A673 (cell line): ENCODE results near the gene SLC25A25. TPM values are rescaled to one million over a fixed set of nuclear protein-coding genes. Genes with fewer than 3 reads are reported as not detected.
"Not testable (repeated sequence)": the region's sequence is repeated elsewhere in the genome, so short reads cannot be mapped to it uniquely, and the experiment has no call there.

ENCODE experiments used
- BruUV-seq: library from RNA; stranded (reverse); fragments of 400-500 nt; replicated peaks from 2 replicates; lab custom pipeline; 2021; lab: Mats Ljungman, UMichigan
- CTCF ChIA-PET: fragments of 300-600 bp; sonication (Branson Sonifier 250); formaldehyde crosslinking; loops from one replicate; lab custom pipeline; 2022; ENCODE audit warnings: antibody characterized with exemption; lab: Charles Lee
- POLR2A ChIA-PET: fragments of 300-600 bp; sonication (Branson Sonifier 250); formaldehyde crosslinking; loops from one replicate; lab custom pipeline; 2022; ENCODE audit warnings: antibody characterized with exemption; ENCODE audit not compliant: low non-redundant PET; lab: Charles Lee
- DNase-seq: peaks from one replicate; pipeline ENCODE4 v3.0.0-alpha.2; 2015; ENCODE audit warnings: low spot score
- H3K27ac ChIP-seq: fragments of 200-600 bp; sonication (generic); 2 replicates; pipeline ENCODE4 v1.5.1; 2016; ENCODE audit warnings: mixed run types, low read depth, mild to moderate bottlenecking, mixed read lengths, antibody characterized with exemption, low read length; ENCODE audit not compliant: poor library complexity, severe bottlenecking
- H3K27me3 ChIP-seq: fragments of 200-600 bp; sonication (generic); replicated peaks from 2 replicates; pipeline ENCODE4 v1.6.1; 2017; ENCODE audit warnings: mixed run types, low read depth, mild to moderate bottlenecking, mixed read lengths, antibody characterized with exemption, low read length; ENCODE audit not compliant: insufficient read depth, poor library complexity
- H3K36me3 ChIP-seq: fragments of 200-600 bp; sonication (generic); 2 replicates; pipeline ENCODE4 v1.6.1; 2016; ENCODE audit warnings: mixed run types, mild to moderate bottlenecking, mixed read lengths, antibody characterized with exemption, low read length; ENCODE audit not compliant: insufficient read depth, poor library complexity, severe bottlenecking
- H3K4me1 ChIP-seq: fragments of 200-600 bp; sonication (generic); 2 replicates; pipeline ENCODE4 v1.6.1; 2017; ENCODE audit warnings: mixed run types, mild to moderate bottlenecking, mixed read lengths, antibody characterized with exemption, low read length; ENCODE audit not compliant: insufficient read depth, poor library complexity, severe bottlenecking
- H3K4me3 ChIP-seq: fragments of 200-600 bp; sonication (generic); 2 replicates; pipeline ENCODE4 v1.5.1; 2016; ENCODE audit warnings: low read depth, mixed run types, mild to moderate bottlenecking, mixed read lengths, low read length; ENCODE audit not compliant: poor library complexity, severe bottlenecking
- H3K9me3 ChIP-seq: fragments of 200-600 bp; sonication (generic); 2 replicates; pipeline ENCODE4 v1.6.1; 2016; ENCODE audit warnings: mixed run types, low read depth, mild to moderate bottlenecking, mixed read lengths, antibody characterized with exemption, low read length; ENCODE audit not compliant: poor library complexity, severe bottlenecking
- CTCF ChIP-seq: fragments of 300-800, 200-600 bp; sonication (generic); conservative IDR thresholded peaks from 2 replicates; pipeline ENCODE4 v1.5.1; 2017; ENCODE audit warnings: low read depth, mild to moderate bottlenecking, antibody characterized with exemption, low read length, moderate library complexity, mixed read lengths
- EZH2 ChIP-seq: fragments of 200-600 bp; sonication (generic); IDR thresholded peaks from 2 replicates; pipeline ENCODE4 v1.6.1; 2017; ENCODE audit warnings: borderline replicate concordance, low read depth, mild to moderate bottlenecking, mixed read lengths, antibody characterized with exemption, low read length; ENCODE audit not compliant: poor library complexity, severe bottlenecking
- intact Hi-C: fragments of 100-400 bp; cut with micrococcal nuclease; formaldehyde crosslinking; loops from one replicate; pipeline ENCODE4 v1.10.0; 2022; ENCODE audit not compliant: unreplicated experiment
- total RNA-seq: library from RNA; stranded (reverse); gene quantifications from 2 replicates; pipeline ENCODE4 v1.2.3, GENCODE V29; 2021

SLC25A25 gene
- total RNA-seq, 1 experiment from 2014 or later, result 24.7 TPM

- H3K27ac ChIP-seq, result peak overlapping the region; percentile 93
- H3K27me3 ChIP-seq, result no peaks in the 10 kb centered on the region
- no peak overlapping the region for H3K4me3 ChIP-seq
- TF ChIP-seq EZH2, result no peak
- no peak for TF ChIP-seq CTCF
- DNase-seq, result no peak
- peaks cover 49% of the 10 kb centered on the region for H3K4me1 ChIP-seq
- POLR2A ChIA-PET, result no interaction called here
- no peaks in the 10 kb centered on the region for H3K9me3 ChIP-seq
- BruUV-seq, result TSS peak; percentile 25
- CTCF ChIA-PET, result no interaction called here
- no peaks in the 10 kb centered on the region for H3K36me3 ChIP-seq
- intact Hi-C loops, result no loop called here
These were observed 2.8 kb downstream of the SLC25A25 start for GRCh38 chr9:128070874-128071273.

- Histone ChIP-seq H3K4me1 (peaks cover 43% of the 10 kb centered on the region), H3K4me3 (peak overlapping the region; percentile 20), H3K27ac (peak overlapping the region; percentile 93)
- H3K9me3 ChIP-seq, CTCF ChIA-PET, POLR2A ChIA-PET, BruUV-seq, DNase-seq, H3K27me3 ChIP-seq, intact Hi-C loops, H3K36me3 ChIP-seq: not testable (repeated sequence)
These were observed 3.4 kb downstream of the SLC25A25 start for GRCh38 chr9:128071475-128071874.

- DNase-seq, result peak; percentile 92
- TSS peak; percentile 1 for BruUV-seq
- peak overlapping the region; percentile 20 for H3K4me3 ChIP-seq
- peaks cover 38% of the 10 kb centered on the region for H3K4me1 ChIP-seq
- H3K27ac ChIP-seq, result peak overlapping the region; percentile 93
- POLR2A ChIA-PET, result interaction anchor here (0.6 to 0.7 kb wide), 2 partner anchors 9 to 94 kb away, joined by 3 to 5 read pairs; no protein-coding TSS in a partner anchor
- CTCF ChIA-PET, result interaction anchor here (0.9 to 1.1 kb wide), 2 partner anchors 45 to 129 kb away, joined by 4 to 5 read pairs; no protein-coding TSS in a partner anchor
- TF ChIP-seq CTCF (no peak), EZH2 (no peak)
- H3K9me3 ChIP-seq, result no peaks in the 10 kb centered on the region
- H3K36me3 ChIP-seq, result peaks cover 7% of the 10 kb centered on the region
- no peaks in the 10 kb centered on the region for H3K27me3 ChIP-seq
- intact Hi-C loops, result no loop called here
These were observed 4.4 kb downstream of the SLC25A25 start for GRCh38 chr9:128072144-128073021.
